ENCODE data around the gene CFAP251.

- no peak for TF ChIP-seq CTCF (IDR thresholded peaks at IDR 0.05; ENCODE audit: poor library complexity)
- TF ChIP-seq EZH2 (IDR thresholded peaks at IDR 0.05; ENCODE audit: borderline replicate concordance): no peak
- no peak for TF ChIP-seq EZH2phosphoT487 (IDR thresholded peaks at IDR 0.05; ENCODE audit: low read depth, severe bottlenecking, unreplicated experiment)
Measured at GRCh38 chr12:122026706-122027333, 108.4 kb downstream of the CFAP251 start.
